Spleen (tissue), 7 donors: ENCODE data around the gene EIF5A.

Experiments used
- POLR2A ChIP-seq, 3 donors: fragments of 450-650 bp; IDR thresholded peaks; one replicate each; pipeline ENCODE4 v1.5.1; 2017; ENCODE audit warnings: antibody characterized with exemption in 3 of 3, mild to moderate bottlenecking in 1 of 3
- TF ChIP-seq, protein P1 (sequence below), 11 experiments: fragments of 200-600 bp in 7 of 11; fragments of 450-650 bp in 4 of 11; sonication (generic) in 4 of 11; IDR thresholded peaks in 8 of 11; conservative IDR thresholded peaks in 3 of 11; 1 replicate in 7 of 11; 2 replicates in 4 of 11; pipeline versions ENCODE4 v1.4.0 to v1.8.0; 2016 to 2021; ENCODE audit warnings: antibody characterized with exemption in 11 of 11, inconsistent platforms in 4 of 11, mild to moderate bottlenecking in 1 of 11
- donor health status: DM: no; HTN: no; CAD: no; lungs with moderate emphysema.
- donor health status: DM: no; HTN: no; CAD: no.
- donor health status: DM: no; HTN: no; CAD: no.

DNA sequence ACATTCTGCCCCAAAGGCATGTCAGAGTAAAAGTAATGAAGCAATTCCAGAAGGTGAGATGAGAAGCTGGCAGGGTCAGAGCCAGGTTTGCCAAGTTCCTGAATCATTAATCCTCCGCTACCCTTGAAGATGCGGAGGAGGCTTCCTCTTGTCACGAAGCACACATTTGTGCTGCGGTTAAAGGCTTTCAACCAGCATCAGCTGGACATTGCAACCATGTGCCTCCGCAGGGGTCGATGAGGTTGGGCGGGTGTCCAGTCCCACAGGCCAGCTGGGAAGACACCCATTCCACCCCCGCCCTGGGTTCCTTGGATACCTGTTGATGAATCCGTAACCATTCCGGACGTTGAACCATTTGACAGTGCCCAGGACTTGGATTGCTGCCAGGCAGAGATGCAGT, 14.3 kb upstream of the EIF5A start:
- TF ChIP-seq, protein P1, sequence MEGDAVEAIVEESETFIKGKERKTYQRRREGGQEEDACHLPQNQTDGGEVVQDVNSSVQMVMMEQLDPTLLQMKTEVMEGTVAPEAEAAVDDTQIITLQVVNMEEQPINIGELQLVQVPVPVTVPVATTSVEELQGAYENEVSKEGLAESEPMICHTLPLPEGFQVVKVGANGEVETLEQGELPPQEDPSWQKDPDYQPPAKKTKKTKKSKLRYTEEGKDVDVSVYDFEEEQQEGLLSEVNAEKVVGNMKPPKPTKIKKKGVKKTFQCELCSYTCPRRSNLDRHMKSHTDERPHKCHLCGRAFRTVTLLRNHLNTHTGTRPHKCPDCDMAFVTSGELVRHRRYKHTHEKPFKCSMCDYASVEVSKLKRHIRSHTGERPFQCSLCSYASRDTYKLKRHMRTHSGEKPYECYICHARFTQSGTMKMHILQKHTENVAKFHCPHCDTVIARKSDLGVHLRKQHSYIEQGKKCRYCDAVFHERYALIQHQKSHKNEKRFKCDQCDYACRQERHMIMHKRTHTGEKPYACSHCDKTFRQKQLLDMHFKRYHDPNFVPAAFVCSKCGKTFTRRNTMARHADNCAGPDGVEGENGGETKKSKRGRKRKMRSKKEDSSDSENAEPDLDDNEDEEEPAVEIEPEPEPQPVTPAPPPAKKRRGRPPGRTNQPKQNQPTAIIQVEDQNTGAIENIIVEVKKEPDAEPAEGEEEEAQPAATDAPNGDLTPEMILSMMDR (IDR thresholded peaks at IDR 0.05 in 8 of 11, conservative IDR thresholded peaks at IDR 0.05 in 3 of 11): no peak
- no peak for TF ChIP-seq POLR2A (IDR thresholded peaks at IDR 0.05)
